ENCODE measurements around the gene TMEM131L.

Gene TMEM131L

DNA sequence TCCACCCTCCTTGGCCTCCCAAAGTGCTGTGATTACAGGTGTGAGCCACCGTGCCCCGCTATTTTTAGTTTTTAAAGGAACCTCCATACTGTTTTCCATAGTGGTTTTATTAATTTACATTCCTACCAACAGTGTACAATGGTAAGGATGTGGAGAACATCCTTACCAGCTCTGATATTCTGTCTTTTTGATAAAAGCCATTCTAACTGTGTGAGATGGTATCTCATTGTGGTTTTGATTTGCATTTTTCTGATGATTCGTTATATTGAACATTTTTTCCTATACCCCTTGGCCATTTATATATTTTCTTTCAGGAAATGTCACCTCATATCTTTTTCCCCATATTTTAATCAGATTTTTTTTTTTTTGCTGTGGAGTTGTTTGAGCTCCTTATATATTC, 203.7 kb downstream of the TMEM131L start:
- no peak for DNase-seq

DNA sequence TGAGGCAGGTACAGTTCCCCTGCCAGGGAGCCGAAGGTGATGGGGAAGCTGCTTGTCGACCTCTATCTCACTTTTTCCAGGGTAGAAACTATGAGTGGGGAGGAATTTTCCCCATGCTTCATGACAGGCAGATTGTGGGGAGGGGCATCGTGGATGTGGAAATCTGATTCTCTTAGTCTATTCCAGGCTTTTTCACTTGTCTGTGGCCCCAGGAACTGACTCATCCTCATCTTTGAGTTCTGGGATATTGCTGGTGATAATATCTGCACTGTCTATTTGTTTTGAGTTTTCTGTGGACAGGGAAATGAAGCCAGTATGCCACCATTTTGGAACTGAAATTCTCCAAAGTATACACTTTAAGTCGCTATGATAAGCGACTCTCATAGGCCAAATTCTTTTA, 210.3 kb downstream of the TMEM131L start:
- no peak for DNase-seq

DNA sequence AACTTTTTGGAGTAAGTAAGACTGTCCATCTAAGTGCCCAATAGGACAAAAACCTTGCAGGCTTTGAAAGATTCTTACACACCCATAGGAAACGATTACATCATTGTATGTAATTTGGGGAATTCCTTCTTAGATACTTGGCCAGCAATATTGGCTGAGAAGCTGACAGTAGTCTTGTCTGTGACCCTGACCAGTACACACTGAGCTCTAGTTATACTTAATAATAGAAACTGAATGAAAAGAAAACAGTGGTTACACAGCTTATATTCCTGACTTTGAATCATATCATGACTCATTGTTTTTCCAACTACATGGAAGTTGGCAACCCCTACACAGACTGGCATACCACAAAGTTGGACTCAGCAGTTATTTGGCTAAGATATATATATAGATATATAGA, 210.8 kb downstream of the TMEM131L start:
- DNase-seq: no peak

DNA sequence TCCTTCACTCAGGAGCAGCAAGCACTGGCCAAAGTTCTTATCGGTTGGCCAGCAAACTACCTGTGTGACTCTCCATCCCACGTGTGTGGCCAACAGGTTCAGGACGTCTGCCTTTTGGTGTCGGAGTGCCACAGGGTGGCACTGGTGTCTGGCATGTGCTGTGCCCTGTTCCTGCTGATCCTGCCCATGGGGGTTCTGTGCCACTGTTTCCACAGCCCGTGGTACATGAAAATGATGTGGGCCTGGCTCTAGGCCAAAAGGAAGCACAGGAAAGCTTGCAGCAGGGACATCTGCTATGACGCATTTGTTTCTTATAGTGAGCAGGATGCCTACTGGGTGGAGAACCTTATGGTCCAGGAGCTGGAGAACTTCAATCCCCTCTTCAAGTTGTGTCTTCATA, 213.3 kb downstream of the TMEM131L start:
- DNase-seq: no peak

DNA sequence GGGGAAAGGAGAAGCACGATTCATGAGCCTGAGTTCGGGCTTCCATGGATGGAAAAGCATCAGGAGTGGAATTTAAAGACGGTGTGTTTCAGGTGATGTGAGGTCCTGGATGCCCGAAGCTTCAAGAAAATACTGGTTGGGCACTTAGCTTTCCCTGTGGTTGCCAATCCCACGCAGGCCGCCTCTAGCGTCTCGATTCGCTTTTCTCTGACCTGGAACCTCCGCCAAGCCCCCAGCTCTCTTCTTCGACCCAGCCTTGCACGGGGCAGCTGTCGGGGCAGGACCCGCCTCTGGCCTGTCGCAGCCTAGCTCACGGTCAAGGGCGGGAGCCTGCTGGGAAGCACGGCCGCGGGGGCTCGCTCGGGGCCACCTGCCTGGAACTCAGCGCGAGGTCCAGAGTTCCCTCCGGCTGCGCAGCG, 217.6 kb downstream of the TMEM131L start:
- no peak for DNase-seq

DNA sequence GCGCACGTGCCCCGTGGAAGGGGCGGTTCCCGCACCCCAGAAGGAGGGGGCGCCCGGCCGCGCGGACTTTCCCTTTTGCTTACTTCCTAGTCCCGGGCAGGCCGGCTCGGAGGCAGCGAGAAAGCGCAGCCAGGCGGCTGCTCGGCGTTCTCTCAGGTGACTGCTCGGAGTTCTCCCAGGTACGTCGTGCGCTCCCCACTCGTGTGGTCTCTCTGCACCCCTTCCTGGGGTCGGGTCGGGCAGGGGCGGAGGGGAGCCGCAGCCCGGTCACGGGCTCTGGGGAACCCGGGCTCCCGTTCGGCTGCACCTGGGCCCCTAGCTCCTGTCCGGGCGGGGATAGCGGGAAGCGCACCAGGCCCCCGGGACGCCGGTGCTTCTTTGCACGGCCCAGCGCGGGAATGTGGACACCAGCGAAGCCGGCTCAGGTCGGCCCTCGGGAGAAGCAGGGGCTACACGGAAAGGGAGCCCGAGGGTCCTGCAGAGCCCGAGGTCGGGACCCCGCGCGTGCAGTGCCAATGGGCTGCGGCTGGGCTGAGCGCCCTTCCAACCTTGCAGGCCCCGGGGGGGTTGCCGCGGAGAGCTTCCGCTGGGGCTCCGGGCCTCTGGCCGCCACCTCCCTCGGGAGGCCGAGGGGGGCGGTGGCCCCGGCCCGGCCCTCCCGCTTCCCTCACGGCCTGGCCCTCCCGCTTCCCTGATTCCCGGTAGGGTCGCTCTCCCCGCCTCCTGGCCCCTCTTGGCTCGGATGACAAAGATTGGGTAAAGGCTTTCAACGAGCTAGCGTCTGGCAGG, 218.2 kb downstream of the TMEM131L start, which contains the start of gene TLR2:
Gene TLR2 (plus strand): TSS at position 99 of the 789 bp plus-strand sequence. CDS start 18,628 bp downstream, outside the sequence.
- peak; percentile 36 for DNase-seq

DNA sequence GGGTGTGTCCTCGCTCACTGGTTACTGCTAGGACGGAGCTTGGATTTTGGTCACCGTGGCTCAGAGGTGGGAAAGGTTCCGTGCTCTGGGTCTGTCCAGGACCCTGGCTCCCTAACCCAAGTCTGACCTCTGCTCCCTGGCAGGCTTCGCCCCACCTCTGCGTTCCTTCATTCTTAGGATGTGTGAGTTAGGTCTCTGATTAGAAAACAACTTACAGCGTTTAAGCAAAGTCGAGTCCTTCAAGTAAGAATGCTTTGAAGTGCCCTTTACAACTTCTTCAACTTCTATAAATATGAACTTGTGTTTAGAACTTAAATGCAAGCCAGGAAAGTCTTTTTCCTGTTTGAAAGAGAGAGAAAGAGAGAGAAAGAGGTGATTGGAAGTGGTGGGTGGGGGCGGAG, 218.8 kb downstream of the TMEM131L start:
- DNase-seq: no peak

All from activated CD4-positive, alpha-beta T cell treated with anti-CD3 and anti-CD28 coated beads, Interleukin-2, Interleukin-6, amounts not matched to agents 100 ng/mL and 50 ng/mL, durations not matched to agents 16 hours and 8 hours (primary cell).